BJ (cell line): ENCODE measurements around the gene SBNO2. TPM values are rescaled to one million over a fixed set of nuclear protein-coding genes. Genes with fewer than 3 reads are reported as not detected.

ENCODE experiments used
- CTCF ChIA-PET: fragments of 350-600 bp; formaldehyde crosslinking; extraction: SDS; loops from one replicate; lab custom pipeline; 2021; ENCODE audit warnings: antibody characterized with exemption, inconsistent platforms; lab: Yijun Ruan, JAX
- POLR2A ChIA-PET: fragments of 300-600 bp; sonication (Branson Sonifier 250); formaldehyde crosslinking; extraction: SDS; loops from one replicate; lab custom pipeline; 2021; ENCODE audit warnings: antibody characterized with exemption; lab: Charles Lee
- DNase-seq: peaks from one replicate; pipeline ENCODE4 v3.0.0-alpha.2; 2011; ENCODE audit warnings: low read depth
- H3K27me3 ChIP-seq: 2 replicates; pipeline ENCODE4 v1.6.0; 2011; ENCODE audit warnings: low read length; ENCODE audit not compliant: control insufficient read depth, insufficient read depth
- H3K36me3 ChIP-seq: 2 replicates; pipeline ENCODE4 v1.5.1; 2011; ENCODE audit warnings: low read length; ENCODE audit not compliant: control insufficient read depth, insufficient read depth
- H3K4me3 ChIP-seq: 2 replicates; pipeline ENCODE4 v1.5.1; 2011; ENCODE audit warnings: low read depth, mild to moderate bottlenecking, control low read depth, low read length
- polyA plus RNA-seq: library from polyadenylated mRNA; depleted of rRNA; stranded (reverse); fragments of >200 nt; gene quantifications from 2 replicates; pipeline ENCODE4 v1.2.3, GENCODE V29; 2011
- TF ChIP-seq, protein P1 (sequence below): IDR thresholded peaks from 2 replicates; pipeline ENCODE4 v1.5.1; 2011; ENCODE audit warnings: low read depth, mild to moderate bottlenecking, control low read depth, inconsistent platforms, low read length, moderate library complexity; ENCODE audit not compliant: insufficient read depth

The SBNO2 gene
- polyA plus RNA-seq, 1 experiment = 26.1 TPM

DNA sequence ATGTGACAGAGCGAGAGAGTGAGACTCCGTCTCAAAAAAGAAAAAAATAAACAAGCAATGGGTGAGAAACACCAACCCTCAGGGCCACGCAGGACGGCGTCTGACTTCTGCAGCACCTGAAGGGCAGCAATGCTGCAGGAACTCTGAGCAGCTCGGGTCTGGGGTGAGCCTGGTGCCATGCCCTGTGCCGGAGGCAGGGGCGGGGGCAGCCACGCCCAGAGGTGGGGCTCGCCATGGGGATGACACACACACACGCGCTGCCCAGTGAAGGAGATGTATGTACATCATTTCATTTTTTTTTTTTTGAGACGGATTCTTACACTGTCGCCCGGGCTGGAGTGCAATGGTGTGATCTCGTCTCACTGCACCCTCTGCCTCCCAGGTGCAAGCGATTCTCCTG is 46.0 kb downstream of the SBNO2 start:
- Histone ChIP-seq H3K36me3 (peaks cover 45% of the 10 kb centered on the region), H3K27me3 (no peaks in the 10 kb centered on the region), H3K4me3 (no peak overlapping the region)
- POLR2A ChIA-PET = no interaction called here
- TF ChIP-seq, protein P1, sequence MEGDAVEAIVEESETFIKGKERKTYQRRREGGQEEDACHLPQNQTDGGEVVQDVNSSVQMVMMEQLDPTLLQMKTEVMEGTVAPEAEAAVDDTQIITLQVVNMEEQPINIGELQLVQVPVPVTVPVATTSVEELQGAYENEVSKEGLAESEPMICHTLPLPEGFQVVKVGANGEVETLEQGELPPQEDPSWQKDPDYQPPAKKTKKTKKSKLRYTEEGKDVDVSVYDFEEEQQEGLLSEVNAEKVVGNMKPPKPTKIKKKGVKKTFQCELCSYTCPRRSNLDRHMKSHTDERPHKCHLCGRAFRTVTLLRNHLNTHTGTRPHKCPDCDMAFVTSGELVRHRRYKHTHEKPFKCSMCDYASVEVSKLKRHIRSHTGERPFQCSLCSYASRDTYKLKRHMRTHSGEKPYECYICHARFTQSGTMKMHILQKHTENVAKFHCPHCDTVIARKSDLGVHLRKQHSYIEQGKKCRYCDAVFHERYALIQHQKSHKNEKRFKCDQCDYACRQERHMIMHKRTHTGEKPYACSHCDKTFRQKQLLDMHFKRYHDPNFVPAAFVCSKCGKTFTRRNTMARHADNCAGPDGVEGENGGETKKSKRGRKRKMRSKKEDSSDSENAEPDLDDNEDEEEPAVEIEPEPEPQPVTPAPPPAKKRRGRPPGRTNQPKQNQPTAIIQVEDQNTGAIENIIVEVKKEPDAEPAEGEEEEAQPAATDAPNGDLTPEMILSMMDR = no peak
- CTCF ChIA-PET = interaction anchor here (1.2 to 2.9 kb wide), 2 partner anchors 9 to 15 kb away, joined by 3 to 8 read pairs; no protein-coding TSS in a partner anchor
- DNase-seq = no peak

DNA sequence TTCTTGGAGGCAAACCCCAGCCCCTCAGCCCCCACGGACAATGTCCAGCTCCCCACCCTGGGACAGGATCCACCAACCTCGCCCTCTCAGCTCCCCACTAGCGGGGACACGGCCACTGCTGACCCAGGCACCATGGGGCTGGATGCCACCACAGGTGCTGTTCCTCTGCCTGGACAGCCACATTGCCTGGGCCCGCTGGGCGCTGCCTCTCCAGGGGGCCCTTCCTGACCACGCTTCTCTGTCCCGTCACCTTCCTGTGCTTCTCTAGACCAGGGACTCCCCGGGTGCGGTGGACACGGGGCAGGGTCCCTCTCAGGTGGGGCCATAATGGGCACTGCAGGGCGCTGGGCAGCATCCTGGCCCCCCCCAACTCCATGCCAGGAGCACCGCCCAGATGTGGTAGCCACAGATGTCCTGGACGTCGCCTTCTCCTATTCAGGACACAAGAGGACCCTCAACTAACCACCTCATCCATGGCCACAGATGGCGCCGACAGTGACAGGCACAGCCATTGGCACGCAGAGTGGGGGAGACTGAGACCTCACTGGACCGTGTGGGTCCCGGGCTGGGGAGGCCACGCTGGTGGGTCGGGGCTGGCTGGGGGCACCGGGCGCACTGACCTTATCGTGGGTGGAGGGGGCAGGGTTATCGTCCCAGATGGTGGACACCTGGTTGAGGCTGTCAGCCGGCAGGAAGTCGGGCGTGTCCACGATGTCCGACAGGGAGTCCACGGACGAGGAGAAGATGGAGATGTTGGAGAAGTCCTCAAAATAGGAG is 46.9 kb downstream of the SBNO2 start:
- no peak overlapping the region for H3K4me3 ChIP-seq
- no peaks in the 10 kb centered on the region for H3K27me3 ChIP-seq
- peaks cover 51% of the 10 kb centered on the region for H3K36me3 ChIP-seq
- POLR2A ChIA-PET = no interaction called here
- CTCF ChIA-PET = interaction anchor here (2.9 kb wide), 1 partner anchor 14 kb away, joined by 8 read pairs; no protein-coding TSS in a partner anchor
- TF ChIP-seq, protein P1 = no peak
- DNase-seq = no peak

DNA sequence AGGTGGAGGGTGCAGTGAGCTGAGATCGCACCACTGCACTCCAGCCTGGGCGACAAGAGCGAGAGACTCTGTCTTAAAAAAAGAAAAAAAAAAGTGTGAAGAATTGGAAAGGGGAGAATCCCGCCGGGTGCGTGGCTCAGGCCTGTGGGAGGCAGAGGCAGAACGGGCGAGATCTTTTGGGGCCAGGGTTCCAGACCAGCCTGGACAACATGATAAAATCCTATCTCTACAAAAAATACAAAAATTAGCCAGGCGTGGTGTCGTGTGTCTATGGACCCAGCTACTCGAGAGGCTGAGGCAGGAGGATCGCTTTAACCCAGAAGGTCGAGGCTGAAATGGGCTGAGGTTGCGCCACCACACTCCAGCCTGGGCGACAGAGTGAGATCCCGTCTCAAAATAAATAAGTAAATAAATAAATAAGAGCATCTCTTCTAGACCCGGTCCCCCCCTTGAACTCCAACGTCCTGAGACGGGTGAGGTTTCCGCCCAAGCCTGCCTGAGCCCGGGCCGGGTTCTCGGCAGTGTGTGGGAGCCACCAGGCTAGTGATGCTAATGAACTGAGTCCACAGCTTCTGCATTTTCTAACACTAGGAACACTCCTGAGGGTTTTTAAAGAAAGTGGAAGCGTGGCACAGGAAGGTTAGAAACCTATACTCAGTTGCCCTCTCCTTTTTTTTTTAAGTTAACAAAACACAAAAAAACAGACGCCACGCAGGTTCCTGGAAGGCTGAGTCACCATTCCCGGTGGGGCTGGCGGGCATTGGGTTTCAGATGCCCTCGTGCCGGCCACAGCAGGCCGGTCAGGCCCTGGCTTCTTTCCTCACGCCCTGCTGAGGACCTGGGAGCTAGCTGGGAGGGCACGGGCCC is 48.2 kb downstream of the SBNO2 start:
- Histone ChIP-seq H3K27me3 (no peaks in the 10 kb centered on the region), H3K4me3 (no peak overlapping the region), H3K36me3 (peaks cover 62% of the 10 kb centered on the region)
- DNase-seq = no peak
- TF ChIP-seq, protein P1 = no peak
- ChIA-PET CTCF (interaction anchor here (2.9 to 3.1 kb wide), 2 partner anchors 12 to 13 kb away, joined by 8 to 20 read pairs; no protein-coding TSS in a partner anchor), POLR2A (no interaction called here)

DNA sequence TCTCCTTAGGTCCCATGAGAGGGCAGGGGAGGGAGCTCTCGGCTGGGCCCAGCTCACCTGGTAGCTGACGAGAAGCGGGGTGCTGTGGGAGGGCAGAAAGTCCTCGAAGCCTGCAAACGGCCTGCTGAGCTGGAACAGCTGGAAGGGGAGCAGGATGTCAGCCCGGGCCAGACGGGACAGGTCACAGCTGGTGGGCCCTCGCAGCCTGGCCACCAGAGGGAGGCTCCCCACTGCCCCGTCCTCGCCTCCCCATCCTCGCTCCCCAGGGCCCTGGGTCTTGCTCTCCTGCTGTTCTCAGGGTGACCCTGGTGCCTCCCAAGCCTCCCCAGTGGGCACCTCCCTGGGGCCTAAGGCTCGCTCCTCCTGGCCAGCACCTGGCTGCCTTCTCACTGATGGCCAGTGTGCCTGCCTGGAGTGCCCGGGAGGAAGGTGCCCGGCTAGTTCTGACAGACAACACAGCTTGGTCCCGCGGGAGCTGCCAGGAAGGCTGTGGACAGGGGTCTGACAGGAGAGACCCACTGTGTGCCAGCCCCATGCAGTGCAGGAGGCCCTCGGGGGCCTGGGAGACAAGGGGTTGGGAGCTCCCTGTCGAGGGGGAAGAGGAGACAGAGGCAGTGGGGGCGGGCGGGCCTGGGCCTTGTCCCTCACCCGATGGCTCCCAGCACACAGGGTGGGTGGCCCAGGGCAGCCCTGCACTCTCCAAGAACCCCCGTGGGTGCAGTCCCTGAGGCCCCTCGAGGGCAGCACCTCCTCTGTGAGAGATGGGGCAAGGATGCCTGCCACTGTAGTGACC is 50.0 kb downstream of the SBNO2 start:
- Histone ChIP-seq H3K27me3 (no peaks in the 10 kb centered on the region), H3K36me3 (peaks cover 65% of the 10 kb centered on the region), H3K4me3 (no peak overlapping the region)
- ChIA-PET CTCF (interaction anchor here (3.1 kb wide), 1 partner anchor 11 kb away, joined by 20 read pairs; no protein-coding TSS in a partner anchor), POLR2A (interaction anchor here (1.1 kb wide), 1 partner anchor 145 kb away, joined by 3 read pairs; no protein-coding TSS in a partner anchor)
- TF ChIP-seq, protein P1 = no peak
- no peak for DNase-seq
